GM19193 (cell line): Measurements from ENCODE around the gene RAB3C.

ENCODE experiments used
- POLR2A ChIP-seq: IDR thresholded peaks from 4 replicates; pipeline ENCODE4 v1.6.1; 2011; ENCODE audit not compliant: insufficient read depth, insufficient read length; ENCODE audit errors: extremely low read depth

Gene RAB3C

DNA sequence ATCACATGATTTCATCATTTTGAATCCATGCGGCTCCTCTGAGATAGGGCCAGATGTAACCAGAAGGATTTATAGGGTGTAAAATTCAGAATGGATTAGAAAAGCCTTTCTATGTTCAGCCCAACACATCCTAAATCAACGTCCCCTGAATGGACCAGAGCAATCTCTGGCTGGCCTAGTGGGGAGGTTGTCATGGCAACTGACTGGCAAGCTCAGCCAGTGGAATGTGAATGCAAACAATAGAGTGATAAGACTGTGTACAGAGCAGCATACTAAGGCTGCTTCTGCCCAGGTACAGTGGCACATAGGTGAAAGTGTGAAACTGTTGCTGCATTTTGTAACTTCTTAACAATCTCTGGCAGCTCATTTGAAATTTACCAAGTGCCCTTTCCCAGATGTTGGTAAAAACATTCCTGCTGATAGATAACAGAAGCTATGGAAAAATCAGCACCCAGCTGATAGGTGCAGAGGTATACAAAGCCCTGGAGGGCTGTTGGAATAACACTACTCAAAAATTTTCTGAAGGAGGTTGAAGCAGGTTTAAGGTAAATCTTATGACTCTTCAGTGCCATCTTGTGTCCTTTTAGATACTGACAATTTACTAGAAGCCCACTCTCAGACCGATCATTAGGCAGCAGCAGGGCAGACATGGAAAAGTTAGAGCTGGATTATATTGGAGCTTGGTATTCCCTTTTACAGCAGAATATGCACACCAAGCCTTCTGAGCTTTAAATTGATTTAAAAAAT, 267.2 kb downstream of the RAB3C start:
- TF ChIP-seq POLR2A, result no peak

DNA sequence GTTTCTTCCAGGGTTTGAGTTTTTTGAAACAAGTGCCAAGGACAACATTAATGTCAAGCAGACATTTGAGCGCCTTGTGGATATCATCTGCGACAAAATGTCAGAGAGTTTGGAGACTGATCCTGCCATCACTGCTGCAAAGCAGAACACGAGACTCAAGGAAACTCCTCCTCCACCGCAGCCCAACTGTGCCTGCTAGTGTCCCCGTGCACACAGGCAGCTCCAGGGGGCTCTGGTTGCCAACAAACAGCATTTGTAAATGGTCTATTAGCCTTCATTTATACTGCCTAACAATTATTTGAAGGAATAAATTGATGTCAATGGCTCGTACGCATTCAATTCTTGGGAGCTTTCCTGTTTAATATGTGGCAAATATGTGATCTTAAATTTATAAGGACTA, 268.3 kb downstream of the RAB3C start:
- TF ChIP-seq POLR2A, result no peak

DNA sequence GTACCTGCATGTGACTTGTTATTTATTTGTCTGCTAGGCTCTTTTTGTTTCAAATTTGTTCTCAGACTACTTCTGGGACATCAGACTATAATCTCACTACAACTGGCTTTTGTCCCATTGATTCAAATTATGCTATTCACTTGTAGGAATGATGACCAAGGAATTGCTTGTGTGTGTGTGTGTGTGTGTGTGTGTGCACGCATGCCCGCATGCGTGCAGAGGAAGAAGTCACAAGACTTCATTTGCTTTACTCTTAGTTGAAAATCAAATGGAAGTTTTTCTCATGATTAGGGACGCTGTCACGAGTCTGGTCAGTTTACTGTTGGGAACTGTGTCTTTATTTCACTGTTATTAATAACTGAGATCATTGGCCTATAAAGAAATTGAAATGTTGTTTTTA, 268.7 kb downstream of the RAB3C start:
- TF ChIP-seq POLR2A, result no peak

DNA sequence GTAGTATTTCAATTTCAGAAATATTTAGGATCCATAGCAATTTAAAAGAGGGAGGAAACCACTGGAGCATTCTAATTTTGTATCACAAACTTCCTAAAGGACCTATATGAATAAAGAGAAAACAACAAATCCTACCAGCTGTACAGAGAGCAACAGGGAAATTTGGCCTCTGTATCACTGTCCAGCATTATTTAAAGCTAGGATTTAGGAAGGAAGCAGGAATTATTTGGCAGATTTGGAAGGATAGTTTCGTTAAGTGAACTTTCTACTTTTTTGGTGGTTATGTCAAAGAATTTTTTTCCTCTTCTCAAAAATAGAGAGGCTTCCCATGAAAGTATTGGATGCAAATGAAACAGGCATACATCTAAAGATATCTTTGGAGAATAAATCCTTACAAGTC, 269.7 kb downstream of the RAB3C start:
- no peak for TF ChIP-seq POLR2A

DNA sequence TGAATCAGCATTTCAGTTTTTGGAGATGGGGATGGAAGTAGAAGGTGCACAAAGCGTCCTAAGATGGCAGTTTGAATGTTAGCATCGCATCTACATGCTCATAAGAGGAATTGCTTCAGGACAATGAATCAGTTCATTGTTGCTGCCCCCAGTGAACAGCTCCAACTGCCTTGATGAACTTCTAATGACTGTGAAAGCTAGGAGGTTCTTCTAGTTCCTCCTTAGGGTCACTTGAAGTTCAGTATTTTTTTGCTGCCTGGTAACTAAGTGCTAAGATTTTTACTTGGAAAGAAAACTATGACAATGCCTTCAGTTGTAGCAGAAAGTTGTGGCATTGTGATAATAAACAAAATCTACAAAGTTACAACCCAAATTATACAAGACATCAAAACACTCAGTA, 271.6 kb downstream of the RAB3C start:
- no peak for TF ChIP-seq POLR2A

DNA sequence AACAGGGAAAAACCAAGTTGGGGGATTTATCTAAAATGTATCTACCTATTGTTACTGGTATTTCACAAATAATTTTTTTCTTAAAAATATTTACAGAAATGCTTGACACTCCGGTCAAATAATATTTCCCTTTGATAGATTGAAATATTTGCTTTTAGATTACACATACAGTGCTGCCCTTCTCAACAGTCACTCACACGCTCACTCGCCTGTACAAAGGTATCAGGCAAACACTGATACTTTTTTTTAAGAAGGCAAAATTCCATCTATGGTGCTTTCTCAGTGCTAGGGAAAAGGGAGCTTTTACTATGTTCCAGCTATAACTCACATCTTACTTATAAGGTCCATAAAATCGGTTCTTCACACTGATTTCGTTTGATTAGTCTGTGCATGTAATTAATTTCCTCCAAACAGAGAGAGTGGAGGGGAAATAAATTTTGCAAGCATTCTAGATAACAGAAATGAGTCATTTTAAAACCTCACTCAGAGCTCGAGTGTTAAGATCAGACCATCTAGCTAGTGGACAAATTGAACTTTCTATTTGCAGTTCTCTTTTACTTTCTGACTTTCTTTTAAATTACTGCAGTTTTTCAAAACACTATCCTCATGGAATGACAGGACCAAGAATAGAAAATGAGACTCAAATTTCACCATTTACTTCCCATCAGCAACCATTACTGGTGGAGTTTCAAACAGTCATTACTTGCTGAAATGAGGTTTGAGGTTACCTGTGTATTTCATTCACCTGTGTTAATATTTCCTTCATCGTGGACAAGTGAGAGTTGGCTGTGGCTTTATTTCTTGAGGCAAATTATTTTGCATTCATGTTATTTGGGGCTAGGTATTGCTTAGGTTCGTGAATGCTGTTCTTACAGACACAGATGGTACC, 273.2 kb downstream of the RAB3C start:
- no peak for TF ChIP-seq POLR2A

DNA sequence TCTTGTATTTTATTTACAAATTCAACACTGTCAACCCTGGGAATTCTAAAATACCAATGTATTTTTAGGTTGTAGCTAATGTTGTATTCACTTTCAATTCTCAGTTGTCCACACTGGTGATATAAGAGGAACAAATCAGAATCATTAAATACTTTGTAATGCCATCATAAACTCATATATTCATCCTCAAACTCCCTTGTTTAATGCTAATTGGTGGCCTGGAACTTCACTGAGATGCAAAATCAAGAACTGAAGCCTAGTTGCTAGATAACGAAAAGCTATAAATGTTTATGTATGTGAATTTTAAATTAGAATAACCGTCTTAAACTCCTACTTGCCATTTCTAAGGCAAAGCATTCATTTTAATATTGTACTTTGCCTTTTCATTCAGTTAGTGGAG, 274.7 kb downstream of the RAB3C start:
- no peak for TF ChIP-seq POLR2A

DNA sequence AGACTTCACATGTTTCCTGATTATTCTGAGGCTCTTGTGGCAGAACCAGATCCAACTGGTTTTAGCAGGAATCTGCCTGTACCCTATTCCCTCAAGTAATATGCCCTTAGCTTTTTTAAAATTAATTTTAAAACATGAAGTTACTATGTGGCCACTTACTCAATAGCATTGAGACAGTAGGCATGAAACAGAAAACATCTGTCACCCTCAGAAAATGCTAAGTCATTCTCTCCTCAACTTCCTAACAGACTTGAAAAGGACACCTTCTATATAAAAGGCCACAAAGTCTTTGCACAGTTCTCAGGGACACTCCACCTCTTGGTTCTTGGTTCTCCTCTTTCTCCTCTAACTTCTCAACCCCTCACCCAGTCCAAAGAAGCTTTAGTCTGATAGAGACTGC, 277.8 kb downstream of the RAB3C start:
- no peak for TF ChIP-seq POLR2A

DNA sequence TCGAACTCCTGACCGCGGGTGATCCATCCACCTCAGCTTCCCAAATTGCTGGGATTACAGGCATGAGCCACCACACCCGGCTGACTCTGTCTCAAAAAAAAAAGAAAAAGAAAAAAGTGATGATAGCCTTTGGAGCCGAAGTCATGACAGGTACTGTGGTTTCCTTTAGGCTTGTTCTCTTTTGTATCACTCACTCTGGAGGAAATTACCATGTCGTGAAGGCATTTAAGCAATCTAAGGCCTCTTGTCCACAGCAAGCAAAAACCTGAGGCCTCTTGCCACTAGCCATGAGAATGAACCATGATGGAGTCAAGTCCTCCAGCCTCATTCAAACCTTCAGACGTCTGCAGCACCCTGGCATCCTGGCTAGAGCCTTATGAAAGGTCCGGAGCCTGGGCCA, 286.1 kb downstream of the RAB3C start:
- no peak for TF ChIP-seq POLR2A

DNA sequence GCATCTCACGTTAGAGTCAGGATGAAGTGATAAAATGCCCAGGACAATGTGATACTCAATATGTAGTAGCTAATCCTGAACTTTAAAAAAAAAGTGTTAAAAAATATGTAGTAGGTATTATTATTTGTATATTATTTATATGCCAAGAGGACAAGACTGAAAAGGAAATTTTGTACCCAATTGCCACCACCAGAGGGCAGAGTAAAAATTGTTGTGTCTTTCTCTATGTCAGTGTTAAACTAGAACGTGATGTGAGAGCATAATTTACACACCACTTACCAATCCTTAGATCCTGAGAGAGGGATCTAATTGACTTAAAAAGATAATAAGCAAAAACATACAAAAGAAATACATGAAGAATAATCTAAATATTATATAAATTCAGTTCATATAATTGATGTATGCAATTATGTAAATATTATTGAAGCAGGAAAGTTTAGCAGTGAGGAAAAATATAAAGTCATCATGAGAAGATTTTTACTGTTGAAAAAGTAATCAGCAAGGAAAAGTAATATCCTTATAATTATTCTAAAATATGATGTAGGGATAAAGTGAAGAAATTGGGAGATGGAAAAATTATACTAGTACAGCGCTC, 288.9 kb downstream of the RAB3C start:
- no peak for TF ChIP-seq POLR2A

DNA sequence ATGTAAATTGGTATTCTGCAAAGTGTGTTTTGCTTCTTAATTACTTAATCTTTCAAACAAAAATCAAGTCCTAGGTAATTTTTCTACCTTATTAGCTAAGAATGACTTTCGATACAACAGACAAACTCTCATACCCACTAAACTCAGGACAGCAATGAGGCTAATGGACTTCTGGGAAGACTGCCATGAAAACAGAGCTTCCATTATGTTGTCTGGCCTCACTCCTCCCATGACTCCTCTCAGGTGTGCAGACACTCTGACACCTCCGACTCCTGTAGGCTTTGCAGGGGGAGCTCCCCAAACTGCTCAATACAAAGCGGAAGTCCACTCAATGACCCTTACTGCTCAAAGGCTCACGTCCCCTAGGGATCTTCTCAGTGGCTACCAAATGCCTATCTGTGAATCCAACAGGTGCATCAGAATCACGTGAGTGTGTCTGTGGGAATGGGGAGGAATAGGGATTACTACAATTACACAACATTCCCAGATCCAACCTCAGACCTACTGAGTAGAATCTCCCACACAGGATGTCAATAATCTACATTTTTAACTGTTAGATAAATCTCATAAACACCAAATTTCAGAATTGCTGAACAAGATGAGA, 289.9 kb downstream of the RAB3C start:
- no peak for TF ChIP-seq POLR2A

DNA sequence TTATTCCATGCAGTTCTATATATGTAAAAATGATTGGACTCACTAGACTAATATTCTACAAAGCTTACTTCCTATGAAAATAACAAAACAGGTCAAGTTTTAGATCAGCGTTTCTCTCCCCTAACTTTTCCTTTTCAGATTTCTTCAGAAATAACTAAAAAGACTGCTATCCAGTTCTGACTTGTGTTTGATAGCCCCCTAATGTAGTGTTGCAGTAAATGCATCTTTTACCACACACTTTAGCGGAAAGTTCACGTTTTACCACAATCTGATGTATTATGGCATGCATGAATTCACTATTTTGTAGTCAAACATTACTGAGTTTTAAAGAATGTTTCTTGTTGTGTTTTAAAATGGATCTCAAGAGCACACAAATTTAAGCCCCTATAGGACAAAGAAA, 292.7 kb downstream of the RAB3C start:
- no peak for TF ChIP-seq POLR2A

DNA sequence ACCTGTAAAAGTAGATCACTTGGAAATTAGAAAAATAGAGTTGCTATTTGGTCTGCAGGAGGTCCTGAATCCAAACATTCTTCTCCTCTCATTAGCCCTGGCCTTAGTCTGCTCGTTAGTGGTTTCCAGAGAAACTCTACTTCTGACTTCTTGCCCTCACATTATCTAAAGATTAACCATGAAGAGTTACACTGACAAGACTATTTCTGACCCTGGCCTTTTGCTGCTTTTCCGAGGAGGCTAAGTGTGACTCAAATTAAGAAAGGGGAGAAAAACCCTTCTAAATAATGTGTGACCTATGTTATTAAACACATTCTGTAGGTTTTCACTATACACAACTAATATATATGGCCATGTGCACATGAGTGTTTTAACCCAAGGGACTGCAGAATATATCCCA, 302.4 kb downstream of the RAB3C start:
- no peak for TF ChIP-seq POLR2A

DNA sequence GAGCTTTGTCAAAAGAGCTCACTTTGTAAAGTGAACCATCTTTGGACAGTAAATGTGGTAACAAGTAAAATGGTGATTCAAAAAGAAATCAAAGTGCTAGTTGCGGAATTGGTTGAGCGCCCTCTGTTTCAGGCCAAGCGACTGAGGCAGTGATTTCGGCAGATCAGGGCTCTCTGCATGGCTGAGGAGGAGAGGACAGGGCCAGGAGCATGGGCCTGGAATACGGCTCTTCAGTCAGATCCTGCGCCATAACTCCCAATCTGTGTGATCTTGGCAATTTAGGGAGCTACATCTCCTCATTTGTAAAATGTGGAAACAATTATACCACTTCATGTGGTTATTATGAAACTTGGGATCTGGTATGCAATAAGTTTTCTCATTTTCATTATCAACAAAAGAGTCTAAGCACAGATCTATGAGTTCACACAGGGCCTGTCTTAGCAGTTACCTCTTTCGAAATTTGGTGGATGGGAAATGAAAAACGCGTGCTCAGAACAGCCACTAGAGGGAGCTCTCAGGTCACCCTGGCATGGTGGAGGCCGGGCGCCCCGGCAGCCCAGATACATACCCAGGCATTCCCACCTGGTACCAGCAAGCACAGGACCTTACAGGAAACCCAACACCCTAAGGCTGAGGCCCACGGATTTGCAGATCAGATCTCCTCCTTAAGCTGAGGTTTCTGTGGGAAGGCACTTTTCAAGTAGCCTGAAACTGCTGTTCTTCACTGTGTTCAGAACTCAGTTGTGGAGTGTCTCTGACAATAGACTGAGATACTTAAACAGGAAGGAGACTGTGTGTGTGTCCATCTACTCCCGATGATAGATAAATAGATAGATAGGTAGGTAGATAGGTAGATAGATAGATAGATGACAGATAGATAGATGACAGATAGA, 303.7 kb downstream of the RAB3C start:
- TF ChIP-seq POLR2A, result no peak
